Nephron (organoid): Measurements from ENCODE around the gene BCDIN3D.

Experiments
- H3K27ac Mint-ChIP-seq, 3 experiments: 2 replicates each; pipeline ENCODE4 v1.8.0; 2020; ENCODE audit warnings: mixed read lengths in 3 of 3, mild to moderate bottlenecking in 2 of 3, moderate library complexity in 1 of 3
- H3K27me3 Mint-ChIP-seq: 2 replicates; pipeline ENCODE4 v1.8.0; 2021; ENCODE audit warnings: low read depth, mild to moderate bottlenecking, moderate library complexity, mixed read lengths
- H3K36me3 Mint-ChIP-seq: 2 replicates; pipeline ENCODE4 v1.8.0; 2020; ENCODE audit warnings: low read depth, mixed read lengths
- H3K4me1 Mint-ChIP-seq: 2 replicates; pipeline ENCODE4 v1.8.0; 2020; ENCODE audit warnings: mixed read lengths
- H3K4me3 Mint-ChIP-seq, 3 experiments: 2 replicates each; pipeline ENCODE4 v1.8.0; 2020; ENCODE audit warnings: mild to moderate bottlenecking in 3 of 3, mixed read lengths in 3 of 3, moderate library complexity in 2 of 3
- H3K9me3 Mint-ChIP-seq: 2 replicates; pipeline ENCODE4 v1.8.0; 2020; ENCODE audit warnings: mixed read lengths
- TF ChIP-seq, protein P1 (sequence below), 3 experiments: fragments of 200-600 bp; sonication (generic); IDR thresholded peaks; one replicate each; pipeline ENCODE4 v1.5.0; 2021; ENCODE audit warnings: antibody characterized with exemption in 3 of 3; ENCODE audit not compliant: unreplicated experiment in 3 of 3

Gene BCDIN3D

DNA sequence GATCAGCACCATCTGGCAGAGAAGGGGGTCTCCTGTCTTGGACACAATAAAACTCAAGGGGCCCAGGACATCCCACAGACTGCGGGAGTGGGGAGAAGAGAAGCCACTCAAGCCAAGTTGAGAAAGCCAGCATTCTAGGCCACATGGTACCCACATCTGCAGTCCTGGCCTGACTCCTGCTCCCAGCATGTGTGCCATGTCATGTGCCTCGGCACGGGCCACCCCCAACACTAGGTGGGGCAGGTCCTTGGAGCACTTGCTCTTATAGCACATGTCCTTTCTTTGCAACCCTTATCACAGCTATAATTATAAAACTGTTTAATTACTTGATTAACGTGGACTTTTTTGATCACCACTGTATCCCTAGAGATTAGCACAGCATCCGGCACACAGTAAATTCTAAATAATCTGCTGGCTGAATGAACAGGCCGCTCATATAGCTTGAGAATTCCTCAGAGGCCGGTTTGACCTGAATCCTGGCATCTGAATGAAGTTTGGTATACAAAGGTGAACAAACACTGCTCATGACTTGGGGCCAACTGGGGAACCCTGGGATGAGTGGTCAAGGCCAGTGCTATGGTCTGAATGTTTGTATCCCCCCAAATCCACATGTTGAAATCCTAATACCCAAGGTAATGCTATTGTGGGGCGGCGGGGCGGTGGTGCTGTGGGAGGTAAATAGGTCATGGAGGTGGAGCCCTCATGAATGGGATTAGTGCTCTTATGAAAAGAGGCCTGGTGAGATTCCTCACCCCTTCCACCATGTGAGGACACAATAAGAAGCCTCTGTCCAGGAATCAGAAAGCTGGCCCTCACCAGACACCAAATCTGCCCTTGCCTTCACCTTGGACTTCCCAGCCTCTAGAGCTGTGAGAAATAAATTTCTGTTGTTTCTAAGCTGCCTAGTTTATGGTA, 21.3 kb downstream of the BCDIN3D start:
- Mint-ChIP-seq H3K27me3 (no peaks in the 10 kb centered on the region), H3K36me3 (peaks cover 21% of the 10 kb centered on the region), H3K4me3 (no peak overlapping the region), H3K4me1 (peaks cover 55% of the 10 kb centered on the region), H3K9me3 (no peaks in the 10 kb centered on the region), H3K27ac (peak overlapping the region in 1 of 3 experiments; percentile 42)
- TF ChIP-seq, protein P1, sequence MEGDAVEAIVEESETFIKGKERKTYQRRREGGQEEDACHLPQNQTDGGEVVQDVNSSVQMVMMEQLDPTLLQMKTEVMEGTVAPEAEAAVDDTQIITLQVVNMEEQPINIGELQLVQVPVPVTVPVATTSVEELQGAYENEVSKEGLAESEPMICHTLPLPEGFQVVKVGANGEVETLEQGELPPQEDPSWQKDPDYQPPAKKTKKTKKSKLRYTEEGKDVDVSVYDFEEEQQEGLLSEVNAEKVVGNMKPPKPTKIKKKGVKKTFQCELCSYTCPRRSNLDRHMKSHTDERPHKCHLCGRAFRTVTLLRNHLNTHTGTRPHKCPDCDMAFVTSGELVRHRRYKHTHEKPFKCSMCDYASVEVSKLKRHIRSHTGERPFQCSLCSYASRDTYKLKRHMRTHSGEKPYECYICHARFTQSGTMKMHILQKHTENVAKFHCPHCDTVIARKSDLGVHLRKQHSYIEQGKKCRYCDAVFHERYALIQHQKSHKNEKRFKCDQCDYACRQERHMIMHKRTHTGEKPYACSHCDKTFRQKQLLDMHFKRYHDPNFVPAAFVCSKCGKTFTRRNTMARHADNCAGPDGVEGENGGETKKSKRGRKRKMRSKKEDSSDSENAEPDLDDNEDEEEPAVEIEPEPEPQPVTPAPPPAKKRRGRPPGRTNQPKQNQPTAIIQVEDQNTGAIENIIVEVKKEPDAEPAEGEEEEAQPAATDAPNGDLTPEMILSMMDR (IDR thresholded peaks at IDR 0.05; ENCODE audit: unreplicated experiment in 3 of 3), result no peak

DNA sequence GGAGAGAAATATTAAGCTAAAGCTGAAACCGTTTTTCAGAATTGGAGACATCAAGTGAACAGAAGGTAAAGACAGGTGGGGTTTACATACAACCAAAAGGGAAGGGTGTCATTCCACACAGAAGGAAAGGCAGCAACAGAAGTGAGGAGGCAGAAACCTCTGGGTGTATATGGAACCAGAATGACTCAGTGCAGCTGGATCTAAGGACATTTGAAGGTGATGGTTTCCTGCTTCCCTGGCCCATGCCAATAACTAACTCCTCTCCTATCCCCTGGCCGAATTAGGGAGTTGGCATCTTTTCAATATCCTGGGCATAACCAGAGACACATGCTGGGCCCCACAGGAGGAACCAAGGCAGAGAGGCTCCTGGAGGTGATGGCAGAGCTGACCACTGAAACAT, 23.1 kb downstream of the BCDIN3D start:
- Mint-ChIP-seq H3K4me3 (no peak overlapping the region), H3K27me3 (no peaks in the 10 kb centered on the region), H3K4me1 (peaks cover 47% of the 10 kb centered on the region), H3K36me3 (peaks cover 30% of the 10 kb centered on the region), H3K27ac (peak overlapping the region in 2 of 3 experiments; percentile 6 to 36), H3K9me3 (no peaks in the 10 kb centered on the region)
- TF ChIP-seq, protein P1 (IDR thresholded peaks at IDR 0.05; ENCODE audit: unreplicated experiment in 3 of 3), result no peak

DNA sequence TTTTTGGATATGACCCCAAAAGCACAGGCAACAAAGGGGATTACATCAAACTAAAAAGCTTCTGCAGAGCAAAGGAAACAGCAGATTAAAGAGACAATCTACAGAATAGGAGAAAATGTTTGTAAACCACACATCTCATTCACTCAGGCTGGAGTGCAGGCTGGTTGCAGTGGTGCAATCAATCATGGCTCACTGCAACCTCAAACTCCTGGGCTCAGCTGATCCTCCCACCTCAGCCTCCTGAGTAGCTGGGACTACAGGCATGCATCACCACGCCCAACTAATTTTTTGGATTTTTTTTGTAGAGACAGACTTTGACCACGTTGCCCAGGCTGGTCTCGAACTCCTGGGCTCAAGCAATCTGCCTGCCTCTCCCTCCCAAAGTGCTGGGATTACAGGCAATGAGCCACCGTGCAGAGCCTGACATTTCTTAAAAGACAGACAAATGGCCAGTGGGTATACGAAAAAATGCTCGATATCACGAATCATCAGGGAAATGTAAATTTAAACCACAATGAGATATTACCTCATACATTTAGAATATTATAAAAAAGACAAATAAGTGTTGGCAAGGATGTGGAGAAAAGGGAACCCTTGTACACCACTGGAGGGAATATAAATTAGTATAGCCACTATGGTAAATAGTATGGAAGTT, 24.5 kb downstream of the BCDIN3D start:
- peaks cover 35% of the 10 kb centered on the region for H3K36me3 Mint-ChIP-seq
- H3K27ac Mint-ChIP-seq, result no peak overlapping the region
- no peaks in the 10 kb centered on the region for H3K27me3 Mint-ChIP-seq
- TF ChIP-seq, protein P1 (IDR thresholded peaks at IDR 0.05; ENCODE audit: unreplicated experiment in 3 of 3), result no peak
- no peak overlapping the region for H3K4me3 Mint-ChIP-seq
- H3K9me3 Mint-ChIP-seq, result no peaks in the 10 kb centered on the region
- peaks cover 40% of the 10 kb centered on the region for H3K4me1 Mint-ChIP-seq

DNA sequence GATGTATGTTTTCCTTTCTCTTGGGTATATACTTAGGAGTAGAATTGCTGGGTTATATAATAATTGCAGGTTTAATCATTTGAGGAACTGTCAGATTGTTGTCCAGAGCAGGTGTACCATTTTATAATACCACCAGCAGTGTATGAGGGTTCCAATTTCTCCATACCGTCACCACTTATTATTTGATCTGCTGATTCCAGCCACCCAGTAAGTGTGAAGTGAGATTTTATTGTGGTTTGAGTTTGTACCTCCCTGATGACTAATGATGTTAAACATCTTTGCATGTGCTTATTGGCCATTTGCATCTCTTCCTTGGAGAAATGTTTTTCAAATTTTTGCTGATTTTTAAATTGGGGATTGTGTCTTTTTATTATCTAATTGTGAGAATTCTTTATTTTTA, 29.8 kb downstream of the BCDIN3D start:
- H3K27ac Mint-ChIP-seq, result no peak overlapping the region
- TF ChIP-seq, protein P1 (IDR thresholded peaks at IDR 0.05; ENCODE audit: unreplicated experiment in 3 of 3), result no peak
- H3K4me3 Mint-ChIP-seq, result no peak overlapping the region
- H3K27me3 Mint-ChIP-seq, result no peaks in the 10 kb centered on the region
- H3K36me3 Mint-ChIP-seq, result peaks cover 19% of the 10 kb centered on the region
- peaks cover 55% of the 10 kb centered on the region for H3K4me1 Mint-ChIP-seq
- H3K9me3 Mint-ChIP-seq, result no peaks in the 10 kb centered on the region

DNA sequence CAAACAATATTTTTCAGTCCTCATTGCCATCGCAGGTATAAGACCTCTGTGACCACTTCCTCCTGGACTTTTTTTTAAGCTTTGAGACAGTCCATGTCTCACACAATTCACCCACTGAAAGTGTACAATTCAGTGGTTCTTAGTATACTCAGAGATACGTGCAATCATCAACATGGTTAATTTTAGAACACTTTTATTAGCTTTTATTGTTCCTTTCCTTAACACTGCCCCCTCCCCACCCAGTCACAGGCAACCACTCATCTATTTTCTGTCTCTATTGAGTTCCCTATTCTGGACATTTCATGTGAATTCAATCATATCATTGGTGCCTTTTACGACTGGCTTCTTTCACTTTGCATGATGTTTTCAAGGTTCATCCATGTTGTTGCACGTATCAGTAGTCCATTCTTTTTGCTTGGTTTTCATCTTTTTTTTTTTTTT, 30.9 kb downstream of the BCDIN3D start:
- H3K9me3 Mint-ChIP-seq, result no peaks in the 10 kb centered on the region
- H3K36me3 Mint-ChIP-seq, result peaks cover 19% of the 10 kb centered on the region
- peak overlapping the region in 1 of 3 experiments; percentile 30 for H3K4me3 Mint-ChIP-seq
- peaks cover 66% of the 10 kb centered on the region for H3K4me1 Mint-ChIP-seq
- TF ChIP-seq, protein P1 (IDR thresholded peaks at IDR 0.05; ENCODE audit: unreplicated experiment in 3 of 3), result no peak
- peaks cover 4% of the 10 kb centered on the region for H3K27me3 Mint-ChIP-seq
- H3K27ac Mint-ChIP-seq, result peak overlapping the region; percentile 89 to 98 (median 91)
